NCI-H1105 treated with DMSO at 0.1 percent for 48 hours (cell line): ENCODE data around the gene IL18R1.
"Not testable (repeated sequence)": the region's sequence is repeated elsewhere in the genome, so short reads cannot be mapped to it uniquely, and the experiment has no call there.

ENCODE experiments used
- DNase-seq: peaks from one replicate; lab custom pipeline; 2025; lab: John Stamatoyannopoulos, UW

The IL18R1 gene

GRCh38 chr2:102355526-102356380, at the start of gene IL18R1:
IL18R1 (plus strand) TSS chr2:102355796; CDS start chr2:102362661, 6,865 bp downstream.
- peak; percentile 55 for DNase-seq

DNA sequence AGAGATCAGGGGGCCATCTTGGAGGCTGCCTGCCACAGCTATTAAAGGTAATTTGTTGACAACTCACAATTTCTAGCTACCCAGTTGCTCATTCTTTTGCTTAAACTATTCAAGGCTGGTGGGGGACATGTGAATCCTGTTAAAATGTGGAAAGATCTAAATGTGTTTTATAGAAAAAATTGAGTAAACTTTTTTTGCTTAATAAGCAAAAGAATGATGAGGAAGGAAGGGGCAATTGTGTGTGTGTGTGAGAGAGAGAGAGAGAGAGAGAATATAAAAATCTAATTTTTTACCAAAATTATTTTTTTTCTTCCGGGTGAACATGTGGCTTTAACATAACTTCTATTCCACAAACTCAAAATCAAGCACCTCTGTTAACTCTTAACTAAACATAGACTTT, 49.5 kb upstream of the IL18R1 start:
- no peak for DNase-seq

- DNase-seq: no peak
Observed at GRCh38 chr2:102310964-102311640, 44.5 kb upstream of the IL18R1 start, which contains the start of gene IL1RL1. IL1RL1 (plus strand) TSS chr2:102311563; CDS start chr2:102338265, 26,702 bp downstream.

DNA sequence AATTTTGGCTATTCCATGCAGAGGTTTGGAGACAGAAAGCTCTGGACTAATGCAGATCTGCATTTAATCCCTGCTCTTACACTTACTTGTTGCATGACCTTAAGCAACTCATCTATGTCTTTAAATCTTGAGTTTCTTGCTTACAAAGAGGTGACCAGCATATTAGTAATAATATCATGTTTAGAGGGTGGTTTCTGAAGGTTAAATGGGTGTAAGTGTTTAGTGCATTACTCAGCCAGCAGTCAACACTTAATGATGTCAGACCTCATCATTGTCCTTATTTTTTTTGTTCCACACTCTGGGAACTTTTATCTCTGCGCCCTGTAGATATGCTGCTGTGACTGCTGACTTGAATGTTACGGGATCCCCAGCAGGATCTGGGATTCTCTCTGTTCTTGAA, 42.6 kb upstream of the IL18R1 start:
- no peak for DNase-seq

- no peak for DNase-seq
Observed at GRCh38 chr2:102313471-102313870, 42.1 kb upstream of the IL18R1 start.

DNA sequence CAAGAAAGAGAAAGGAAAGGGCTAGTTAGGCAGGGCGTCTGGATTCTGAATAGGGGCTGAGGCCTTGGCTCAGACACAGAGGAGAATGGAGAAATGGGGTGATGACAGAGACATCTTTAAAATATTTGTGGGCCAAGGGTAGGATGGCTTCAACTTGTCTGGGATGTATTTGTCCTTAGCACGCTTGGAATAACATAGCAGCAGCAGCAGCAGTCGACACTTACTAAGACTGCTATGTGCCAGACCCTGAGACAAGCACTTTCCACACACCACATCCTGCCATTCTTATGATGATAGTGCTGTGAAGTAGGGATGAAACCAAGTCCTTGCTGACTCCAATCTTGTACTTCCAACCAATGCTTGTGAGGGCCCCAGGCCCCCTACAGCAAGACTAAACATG, 41.6 kb upstream of the IL18R1 start:
- no peak for DNase-seq

- DNase-seq: no peak
Observed at GRCh38 chr2:102315921-102316320, 39.7 kb upstream of the IL18R1 start.

DNA sequence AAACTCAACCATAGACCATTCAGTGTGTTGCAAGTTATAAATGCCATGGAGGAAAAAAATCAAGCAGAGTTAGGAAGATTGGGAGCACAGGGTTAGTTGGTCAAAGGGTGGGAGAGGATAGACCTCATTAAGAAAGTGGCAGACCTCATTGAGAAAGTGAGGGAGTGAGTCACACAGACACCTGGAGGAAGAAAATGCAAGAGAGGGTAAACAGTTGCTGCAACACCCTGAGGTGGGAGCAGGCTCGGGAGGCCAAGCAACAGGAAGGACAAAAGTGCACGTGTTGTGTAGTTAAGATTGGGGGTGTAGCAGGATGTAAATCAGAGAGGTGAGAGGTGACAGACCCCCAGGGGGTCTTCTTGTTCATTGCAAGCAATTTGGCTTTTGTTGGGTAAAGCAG, 37.9 kb upstream of the IL18R1 start:
- DNase-seq: no peak

- no peak for DNase-seq
Observed at GRCh38 chr2:102318437-102318836, 37.2 kb upstream of the IL18R1 start.

DNA sequence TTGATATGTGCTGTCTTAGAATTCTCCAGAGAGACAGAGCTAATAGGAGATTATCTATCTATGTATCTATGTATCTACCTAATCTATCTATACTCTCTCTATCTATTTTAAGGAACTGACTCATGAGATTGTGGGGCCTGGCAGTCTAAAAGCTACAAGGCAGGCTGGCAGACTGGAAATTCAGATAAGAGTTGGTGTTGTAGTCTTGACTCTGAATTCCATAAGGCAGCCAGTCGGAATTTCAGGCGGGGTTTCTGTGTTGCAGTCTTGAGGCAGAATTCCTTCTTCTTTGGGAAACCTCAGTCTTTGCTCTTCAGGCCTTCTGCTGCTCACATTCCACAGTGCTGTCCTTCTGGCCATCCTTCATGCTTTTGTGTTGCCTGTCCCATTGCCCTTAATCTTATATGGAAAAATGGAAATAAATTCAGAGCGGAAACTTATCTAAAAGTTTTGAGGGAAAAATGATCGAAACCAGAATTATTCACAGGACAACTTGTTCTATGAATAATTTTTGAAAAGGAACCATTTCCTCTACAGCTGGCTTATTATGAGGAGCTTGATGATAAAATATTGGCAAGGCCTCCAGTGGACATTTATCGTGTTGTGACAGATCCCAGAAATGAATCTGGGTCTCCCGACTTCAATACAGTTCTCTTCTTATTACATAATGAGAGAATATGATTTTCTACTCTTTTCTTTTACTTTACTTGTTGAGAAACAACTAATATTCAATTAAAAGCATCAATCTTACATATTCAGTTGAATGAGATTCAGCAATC, 33.5 kb upstream of the IL18R1 start:
- no peak for DNase-seq

DNA sequence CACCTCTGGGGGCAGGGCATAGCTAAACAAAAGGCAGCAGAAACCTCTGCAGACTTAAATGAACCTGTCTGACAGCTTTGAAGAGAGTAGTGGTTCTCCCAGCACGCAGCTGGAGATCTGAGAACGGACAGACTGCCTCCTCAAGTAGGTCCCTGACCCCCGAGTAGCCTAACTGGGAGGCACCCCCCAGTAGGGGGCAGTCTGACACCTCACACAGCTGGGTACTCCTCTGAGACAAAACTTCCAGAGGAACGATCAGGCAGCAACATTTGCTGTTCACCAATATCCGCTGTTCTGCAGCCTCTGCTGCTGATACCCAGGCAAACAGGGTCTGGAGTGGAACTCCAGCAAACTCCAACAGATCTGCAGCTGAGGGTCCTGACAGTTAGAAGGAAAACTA, 30.7 kb upstream of the IL18R1 start:
- not testable (repeated sequence) for DNase-seq

- DNase-seq: no peak
Observed at GRCh38 chr2:102331311-102331980, 24.1 kb upstream of the IL18R1 start.

GRCh38 chr2:102334486-102334885, 21.1 kb upstream of the IL18R1 start:
- DNase-seq: no peak

DNA sequence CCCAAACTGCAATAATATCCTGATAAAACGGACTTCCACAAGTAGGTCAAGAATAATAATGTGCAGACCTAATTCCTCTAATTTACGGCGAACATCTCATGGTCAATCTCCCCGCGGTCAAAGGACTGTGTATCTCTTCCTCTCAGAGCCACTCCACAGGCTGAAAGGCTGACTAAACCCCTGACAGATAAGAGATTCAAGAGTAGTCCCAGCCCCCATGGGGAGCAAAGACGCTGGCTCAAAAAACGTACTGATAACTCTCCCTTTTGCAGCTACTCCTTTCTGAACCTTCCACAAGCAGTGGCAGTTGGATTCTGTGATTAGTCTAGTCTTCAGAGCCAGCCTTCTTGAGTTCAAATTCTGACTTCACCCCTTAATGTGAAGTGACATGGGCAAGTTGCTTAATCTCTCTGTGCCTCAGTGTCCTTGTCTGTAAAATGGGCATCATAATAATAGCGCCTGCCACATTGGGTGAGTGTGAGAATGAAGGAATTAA, 19.7 kb upstream of the IL18R1 start:
- DNase-seq: no peak

DNA sequence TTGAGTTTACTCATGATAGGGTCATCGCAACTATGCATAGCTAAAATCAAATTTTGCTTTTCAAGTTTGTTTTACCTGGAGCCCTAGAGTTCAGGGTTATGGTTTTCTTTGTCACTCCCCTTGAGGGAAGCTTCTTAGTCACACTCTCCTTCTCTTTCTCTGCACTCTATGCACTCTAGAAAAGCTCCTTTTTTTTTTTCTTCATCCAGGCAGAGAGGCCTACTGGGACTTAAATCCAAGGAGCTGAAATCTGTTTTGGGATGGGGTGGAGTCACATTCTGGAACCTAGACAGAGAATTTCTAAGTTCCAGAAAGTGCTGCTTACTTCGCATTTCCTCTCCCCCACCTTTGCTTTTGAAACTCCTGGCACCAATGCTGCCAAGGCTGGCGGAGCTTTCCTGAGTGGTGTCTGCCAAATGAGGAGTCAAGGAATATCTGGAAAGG, 19.1 kb upstream of the IL18R1 start:
- no peak for DNase-seq

DNA sequence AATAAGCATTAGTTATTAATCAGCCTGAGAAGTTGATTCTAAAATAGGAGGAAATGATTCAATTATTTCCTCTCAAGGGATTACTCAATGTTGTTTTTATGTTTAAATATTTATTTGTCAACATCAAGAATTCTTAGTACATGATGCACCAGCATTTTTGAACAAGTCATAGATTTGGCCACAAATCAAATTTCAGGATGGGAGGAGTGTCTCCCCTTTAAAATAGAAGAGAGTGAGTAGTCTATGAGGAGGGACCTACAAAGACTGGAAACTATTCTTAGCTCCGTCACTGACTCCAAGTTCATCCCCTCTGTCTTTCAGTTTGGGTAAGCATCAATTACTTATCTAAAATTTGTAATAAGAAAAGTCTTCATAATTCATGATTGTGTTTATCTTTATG, 18.6 kb upstream of the IL18R1 start:
- no peak for DNase-seq

- no peak for DNase-seq
Observed at GRCh38 chr2:102337481-102338386, 17.9 kb upstream of the IL18R1 start.

DNA sequence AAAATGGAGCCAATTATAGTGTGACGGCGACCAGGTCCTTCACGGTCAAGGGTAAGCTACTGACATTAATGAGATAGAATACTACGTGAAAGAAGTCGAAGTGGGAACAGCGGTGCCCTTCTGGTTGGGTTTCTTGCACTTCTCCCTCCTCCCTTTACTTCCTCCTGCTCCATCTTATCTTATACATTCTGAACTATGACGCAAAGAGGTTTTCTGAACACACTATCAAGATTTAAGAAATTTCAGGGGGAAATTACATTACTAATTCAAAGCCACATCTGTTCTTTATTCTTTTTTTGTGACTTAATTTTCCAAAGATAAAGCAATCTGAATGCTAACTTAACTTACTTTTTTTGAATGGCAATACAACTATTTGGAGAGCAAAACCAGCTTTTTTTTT, 14.8 kb upstream of the IL18R1 start:
- DNase-seq: no peak

DNA sequence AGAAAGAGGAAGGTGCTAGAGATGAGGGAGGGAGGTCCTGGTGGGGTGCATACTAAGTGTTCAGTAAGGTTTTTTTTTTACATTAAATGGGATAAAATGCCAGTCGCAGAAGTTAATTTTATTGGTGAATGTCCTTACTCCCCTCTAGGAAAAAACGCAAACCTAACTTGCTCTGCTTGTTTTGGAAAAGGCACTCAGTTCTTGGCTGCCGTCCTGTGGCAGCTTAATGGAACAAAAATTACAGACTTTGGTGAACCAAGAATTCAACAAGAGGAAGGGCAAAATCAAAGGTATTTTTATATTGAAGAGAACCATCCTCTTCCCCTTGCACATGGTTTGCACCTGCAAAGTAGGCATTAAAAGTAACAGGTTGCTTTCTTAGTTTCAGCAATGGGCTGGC, 12.7 kb upstream of the IL18R1 start:
- no peak for DNase-seq

- no peak for DNase-seq
Observed at GRCh38 chr2:102344397-102344796, 11.2 kb upstream of the IL18R1 start.
